ENCODE data around the gene KCNG3.

Gene KCNG3

GRCh38 chr2:42516418-42516901 is 22.7 kb upstream of the KCNG3 start:
- no peak overlapping the region for H3K27ac ChIP-seq
- TF ChIP-seq ZFX (IDR thresholded peaks at IDR 0.05; ENCODE audit: borderline replicate concordance) (no peak), CTCF (IDR thresholded peaks at IDR 0.05) (no peak)

GRCh38 chr2:42513252-42513918 is 19.6 kb upstream of the KCNG3 start:
- TF ChIP-seq ZFX (IDR thresholded peaks at IDR 0.05; ENCODE audit: borderline replicate concordance) (no peak), CTCF (IDR thresholded peaks at IDR 0.05) (peak; percentile 67)
- H3K27ac ChIP-seq: no peak overlapping the region

GRCh38 chr2:42510608-42511243 is 16.9 kb upstream of the KCNG3 start:
- TF ChIP-seq ZFX (IDR thresholded peaks at IDR 0.05; ENCODE audit: borderline replicate concordance) (no peak), CTCF (IDR thresholded peaks at IDR 0.05) (no peak)
- H3K27ac ChIP-seq: no peak overlapping the region

- TF ChIP-seq CTCF (IDR thresholded peaks at IDR 0.05): no peak
- TF ChIP-seq ZFX (IDR thresholded peaks at IDR 0.05; ENCODE audit: borderline replicate concordance): no peak
- no peak overlapping the region for H3K27ac ChIP-seq
Measured at GRCh38 chr2:42510191-42510590, 16.4 kb upstream of the KCNG3 start.

GRCh38 chr2:42504364-42505230 is 10.8 kb upstream of the KCNG3 start:
- no peak overlapping the region for H3K27ac ChIP-seq
- TF ChIP-seq ZFX (IDR thresholded peaks at IDR 0.05; ENCODE audit: borderline replicate concordance) (no peak), CTCF (IDR thresholded peaks at IDR 0.05) (no peak)

- no peak overlapping the region for H3K27ac ChIP-seq
- TF ChIP-seq CTCF (IDR thresholded peaks at IDR 0.05): no peak
- no peak for TF ChIP-seq ZFX (IDR thresholded peaks at IDR 0.05; ENCODE audit: borderline replicate concordance)
Measured at GRCh38 chr2:42503291-42503690, 9.5 kb upstream of the KCNG3 start.
